HL-60/S4 (cell line): Measurements from ENCODE around the gene EZH1.

Source experiments
- in situ Hi-C: fragments of 300-500 bp; cut with MboI; formaldehyde crosslinking; loops from 2 replicates; pipeline ENCODE4 v1.14.3; 2022; ENCODE audit warnings: low sequenced_read_pairs

The EZH1 gene

GRCh38 chr17:42744806-42745617 is at the start of gene EZH1:
Gene EZH1 (minus strand): TSS chr17:42745040. CDS start chr17:42728941, 16,099 bp downstream.
- in situ Hi-C loops, result loop anchor here (25.0 kb wide), 1 partner anchor 192 kb away; no protein-coding TSS in a partner anchor

DNA sequence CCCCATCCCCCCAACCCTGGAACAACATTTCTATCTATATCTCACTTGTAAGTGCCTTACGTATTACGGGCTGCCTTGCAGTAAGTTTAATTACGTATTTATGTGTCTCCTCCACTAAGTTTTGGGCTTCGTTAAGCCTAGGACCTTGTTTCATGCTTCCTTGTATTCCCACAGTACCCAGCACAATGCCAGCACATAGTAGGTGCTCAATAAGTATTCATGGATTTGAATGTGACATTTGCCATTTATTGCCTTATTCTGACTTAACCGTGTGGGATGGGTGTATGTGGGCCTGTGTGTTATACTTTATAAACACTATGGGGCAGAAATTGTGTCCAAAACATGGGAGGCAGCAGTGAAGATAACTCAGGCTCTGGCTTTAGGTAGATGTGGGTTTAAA is 47.7 kb upstream of the EZH1 start:
- in situ Hi-C loops, result no loop called here

GRCh38 chr17:42791948-42792347 is 47.1 kb upstream of the EZH1 start:
- in situ Hi-C loops, result no loop called here

GRCh38 chr17:42787266-42787665 is 42.4 kb upstream of the EZH1 start:
- in situ Hi-C loops, result no loop called here

DNA sequence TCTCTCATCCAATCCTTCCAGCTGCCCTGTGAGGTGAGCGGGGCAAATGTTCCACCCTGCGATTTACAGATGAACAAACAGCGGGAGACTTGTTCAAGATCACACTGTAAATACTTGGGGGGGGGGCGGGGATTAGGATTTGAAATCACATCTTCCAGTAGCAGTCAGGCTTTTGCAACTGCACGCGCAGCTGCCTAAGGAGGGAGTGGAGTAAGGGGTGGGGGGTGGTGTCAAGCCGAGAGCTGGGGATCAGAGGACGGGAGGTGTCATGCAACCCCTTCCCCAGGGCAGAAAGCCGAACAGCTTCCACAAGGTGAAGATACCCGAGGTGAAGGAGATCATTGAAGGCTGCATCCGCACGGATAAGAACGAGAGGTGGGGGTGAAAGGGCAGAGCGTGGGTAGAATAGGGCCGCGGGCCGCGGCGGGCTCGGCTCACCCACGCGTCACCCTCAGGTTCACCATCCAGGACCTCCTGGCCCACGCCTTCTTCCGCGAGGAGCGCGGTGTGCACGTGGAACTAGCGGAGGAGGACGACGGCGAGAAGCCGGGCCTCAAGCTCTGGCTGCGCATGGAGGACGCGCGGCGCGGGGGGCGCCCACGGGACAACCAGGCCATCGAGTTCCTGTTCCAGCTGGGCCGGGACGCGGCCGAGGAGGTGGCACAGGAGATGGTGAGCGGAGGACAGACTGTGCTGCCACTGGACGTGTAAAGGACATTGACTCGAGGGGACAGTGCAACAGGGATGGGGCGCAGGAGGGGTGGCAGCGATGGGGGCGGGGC is 40.2 kb upstream of the EZH1 start:
- in situ Hi-C loops, result no loop called here

GRCh38 chr17:42784409-42784808 is 39.6 kb upstream of the EZH1 start:
- in situ Hi-C loops, result no loop called here

- in situ Hi-C loops, result no loop called here
Measured at GRCh38 chr17:42783791-42784138, 38.9 kb upstream of the EZH1 start.

DNA sequence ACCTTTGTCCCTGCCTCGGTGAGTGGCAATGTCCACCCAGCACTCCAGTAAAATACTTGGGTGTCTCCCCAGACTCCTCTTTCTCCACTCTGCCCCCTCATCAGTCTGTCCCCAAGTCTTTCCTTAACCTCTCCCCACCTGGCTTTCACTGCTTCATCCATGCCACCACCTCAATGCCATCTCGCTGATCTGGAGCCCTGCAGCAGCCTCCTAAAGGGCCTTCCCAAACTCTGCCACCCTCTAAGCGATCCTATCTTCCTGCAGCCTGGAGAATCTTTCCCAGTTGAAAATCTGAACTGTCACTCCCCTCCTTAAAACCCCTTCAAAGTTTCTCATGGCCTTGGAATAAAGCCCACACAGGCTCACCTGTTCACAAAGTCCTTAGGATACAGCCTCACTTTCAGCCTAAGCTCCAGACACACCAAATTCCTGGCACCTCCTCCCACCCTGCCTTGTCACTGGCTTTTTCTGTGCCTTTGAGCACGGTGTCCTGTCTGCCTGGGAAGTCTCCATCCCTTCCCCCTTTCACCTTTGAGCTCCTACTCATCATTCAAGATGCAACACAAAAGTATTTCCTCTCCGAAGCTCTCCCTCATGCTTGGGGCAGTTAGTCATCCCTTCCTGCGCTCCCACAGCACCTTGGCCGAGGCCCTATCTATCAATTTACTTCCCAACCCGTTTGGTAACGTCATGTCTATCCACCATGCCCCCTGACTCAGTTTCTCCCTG is 38.4 kb upstream of the EZH1 start:
- in situ Hi-C loops, result no loop called here

GRCh38 chr17:42782166-42783061 is 37.6 kb upstream of the EZH1 start:
- in situ Hi-C loops, result no loop called here

DNA sequence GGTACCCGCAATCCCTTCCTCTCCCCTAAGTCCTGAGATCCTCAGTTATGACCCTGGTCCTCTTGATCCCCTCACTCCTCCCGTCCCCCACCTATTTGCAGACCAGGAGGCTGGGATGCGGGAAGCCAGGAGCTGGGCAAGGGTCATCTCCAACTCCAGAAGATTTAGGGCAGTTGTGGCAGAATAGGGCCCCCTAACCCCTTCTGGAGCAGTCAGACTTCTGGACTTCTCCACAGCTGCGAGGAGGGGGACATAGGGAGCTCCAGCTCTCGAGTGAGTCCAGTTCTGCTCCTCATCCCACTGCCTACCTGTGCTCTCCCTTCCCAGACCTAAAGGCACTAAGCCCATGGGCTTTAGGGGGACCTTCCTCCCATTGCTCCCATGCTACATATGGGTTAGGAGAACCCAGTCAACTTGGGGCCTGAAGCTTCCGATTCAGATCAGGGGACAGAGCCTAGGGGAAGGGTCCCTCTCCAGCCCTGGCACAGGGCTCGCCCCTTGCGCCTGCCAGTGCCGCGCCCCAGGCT is 36.9 kb upstream of the EZH1 start:
- in situ Hi-C loops, result no loop called here

GRCh38 chr17:42780851-42781638 is 36.2 kb upstream of the EZH1 start:
- in situ Hi-C loops, result no loop called here

DNA sequence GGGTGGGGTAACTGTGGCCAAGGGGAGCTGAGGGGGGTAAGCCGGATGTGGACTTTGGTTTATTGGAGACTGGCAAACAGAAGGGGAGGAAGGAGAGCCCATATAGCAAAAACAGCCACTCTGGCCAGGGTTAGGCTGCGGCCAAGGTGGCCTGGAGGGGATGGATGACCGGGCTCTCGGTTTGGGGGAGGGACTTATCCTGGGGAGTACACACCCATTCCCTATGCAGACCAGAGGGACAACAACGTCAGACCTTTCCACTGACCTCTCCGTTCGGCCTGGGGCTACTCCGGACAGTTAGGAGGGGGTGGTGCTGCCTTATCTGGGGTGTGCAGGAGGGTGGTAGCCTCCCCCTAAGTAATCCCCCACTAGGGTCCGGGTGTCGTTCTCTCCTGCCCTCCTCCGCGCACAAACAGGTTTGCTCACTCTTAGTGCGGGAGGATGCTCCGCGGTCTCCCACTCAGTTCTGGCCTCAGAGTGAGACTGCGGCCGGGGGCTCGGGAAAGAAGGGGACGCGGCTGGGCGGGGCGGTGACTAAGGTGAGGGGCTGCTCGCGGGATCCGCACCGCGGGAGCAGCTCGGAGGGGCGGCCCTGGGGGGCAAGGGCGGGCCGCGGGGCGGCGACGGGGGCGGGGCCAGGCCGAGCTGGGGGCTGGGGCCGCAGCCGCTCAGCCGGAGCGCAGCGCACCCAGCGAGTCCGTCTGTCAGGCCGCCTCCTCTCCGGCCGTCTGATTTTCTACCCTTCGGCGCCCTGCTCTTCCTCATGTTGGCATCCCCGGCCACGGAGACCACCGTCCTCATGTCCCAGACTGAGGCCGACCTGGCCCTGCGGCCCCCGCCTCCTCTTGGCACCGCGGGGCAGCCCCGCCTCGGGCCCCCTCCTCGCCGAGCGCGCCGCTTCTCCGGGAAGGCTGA is 35.4 kb upstream of the EZH1 start, which contains the start of gene WNK4:
Gene WNK4, plus strand, starts transcription at position 675 of the 915 bp plus-strand sequence. Its CDS starts 89 bp downstream, at position 764.
- in situ Hi-C loops, result no loop called here

DNA sequence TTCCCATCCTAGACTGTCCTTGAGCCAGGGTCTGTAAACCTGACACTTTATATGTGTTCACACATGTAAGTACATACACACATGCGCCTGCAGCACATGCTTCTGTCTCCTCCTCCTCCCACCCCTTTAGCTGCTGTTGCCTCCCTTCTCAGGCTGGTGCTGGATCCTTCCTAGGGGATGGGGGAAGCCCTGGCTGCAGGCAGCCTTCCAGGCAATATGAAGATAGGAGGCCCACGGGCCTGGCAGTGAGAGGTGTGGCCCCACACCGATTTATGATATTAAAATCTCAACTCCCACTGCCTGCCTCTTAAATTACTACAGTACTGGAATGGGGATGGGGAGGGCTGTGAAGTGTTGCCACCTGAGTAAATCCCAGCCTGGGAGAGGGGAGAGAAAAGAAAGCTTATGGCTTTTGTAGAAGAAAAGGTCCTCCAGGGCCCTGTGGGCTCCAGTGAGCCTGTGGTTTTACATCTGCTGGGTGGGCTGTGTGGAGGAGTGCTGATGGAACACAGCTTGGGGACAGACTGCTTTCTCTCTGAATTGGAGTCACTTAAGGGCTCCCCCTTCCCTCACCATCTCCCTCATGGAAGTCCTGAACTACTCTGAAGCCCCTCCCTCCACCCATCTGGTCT is 34.6 kb upstream of the EZH1 start:
- in situ Hi-C loops, result no loop called here

GRCh38 chr17:42778570-42778969 is 33.7 kb upstream of the EZH1 start:
- in situ Hi-C loops, result no loop called here

DNA sequence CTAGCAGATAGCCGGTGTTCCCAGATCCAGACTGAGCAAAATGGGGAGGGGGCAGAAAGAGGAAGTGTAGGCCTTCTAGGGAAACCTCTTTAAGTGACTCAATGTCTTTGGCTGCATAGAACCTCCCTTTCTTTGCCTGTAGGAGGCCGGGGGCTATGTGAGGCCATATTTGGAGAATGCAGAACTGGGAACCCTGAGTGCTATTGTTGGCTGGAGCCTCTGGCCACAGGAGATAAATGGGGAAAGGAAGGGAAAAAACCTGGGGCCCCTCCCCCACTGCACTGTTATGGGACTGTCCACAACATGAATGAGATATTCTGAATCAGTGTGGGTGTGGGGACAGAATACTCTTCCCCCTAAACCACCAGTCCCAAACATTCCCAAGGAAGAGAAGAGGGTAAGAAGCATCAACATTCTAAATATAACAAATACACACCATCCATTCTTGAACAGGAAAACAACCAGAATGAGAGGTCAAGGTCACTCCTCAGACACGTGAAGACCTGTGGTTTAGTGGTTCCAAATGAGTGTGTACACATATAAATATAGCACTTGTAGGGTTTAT is 30.8 kb upstream of the EZH1 start:
- in situ Hi-C loops, result no loop called here

DNA sequence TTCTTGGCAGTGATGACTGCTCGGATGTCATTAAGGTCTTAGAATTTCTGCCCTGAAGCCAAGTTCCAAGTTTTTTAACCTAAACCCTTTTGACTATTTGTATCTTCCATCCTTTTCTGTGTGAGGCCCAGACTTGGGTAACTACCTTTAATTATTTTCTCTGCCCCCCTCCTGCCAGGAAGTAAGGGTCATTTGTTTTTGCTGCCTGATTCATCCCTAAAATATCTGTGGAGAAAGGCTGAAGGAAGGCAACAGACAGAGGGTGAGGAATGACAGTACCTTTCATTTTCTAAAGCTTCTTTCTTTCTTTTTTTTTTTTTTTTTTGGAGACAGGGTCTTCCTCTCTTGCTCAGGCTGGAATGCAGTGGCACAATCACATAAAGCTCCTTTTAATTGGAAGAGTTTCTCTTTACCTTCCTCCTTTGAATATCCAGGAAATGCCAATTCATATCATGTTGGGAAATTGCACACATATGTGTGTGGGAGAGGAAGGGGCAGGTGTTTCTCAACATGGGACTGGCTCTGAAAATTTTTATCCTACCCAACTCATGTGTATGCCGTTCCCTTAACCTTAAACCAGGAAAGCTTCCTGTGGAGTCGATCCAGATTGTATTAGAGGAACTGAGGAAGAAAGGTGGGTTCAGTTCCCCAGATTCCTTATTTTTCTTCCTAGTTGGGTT is 29.4 kb upstream of the EZH1 start:
- in situ Hi-C loops, result no loop called here
